Hypothalamus (tissue), 51 donors: Measurements from ENCODE around the gene PODNL1.
"Not testable (repeated sequence)": the region's sequence is repeated elsewhere in the genome, so short reads cannot be mapped to it uniquely, and the experiment has no call there.

Source experiments
- DNase-seq, 51 donors: peaks; one replicate each; lab custom pipeline; 2025; lab: John Stamatoyannopoulos, UW

PODNL1 gene

GRCh38 chr19:13931391-13932148 is 6.6 kb downstream of the PODNL1 start:
- no peak for DNase-seq

GRCh38 chr19:13930402-13930801 is 7.8 kb downstream of the PODNL1 start:
- no peak for DNase-seq

- no peak for DNase-seq
These were observed 8.3 kb downstream of the PODNL1 start for GRCh38 chr19:13929956-13930355.

- DNase-seq: no peak
These were observed 8.9 kb downstream of the PODNL1 start for GRCh38 chr19:13929340-13929739.

- DNase-seq: no peak
These were observed 11.5 kb downstream of the PODNL1 start for GRCh38 chr19:13926715-13927114.

- no peak for DNase-seq
These were observed 12.2 kb downstream of the PODNL1 start for GRCh38 chr19:13926010-13926409.

GRCh38 chr19:13923194-13923987 is 14.8 kb downstream of the PODNL1 start:
- DNase-seq: no peak

- not testable (repeated sequence) for DNase-seq
These were observed 16.1 kb downstream of the PODNL1 start for GRCh38 chr19:13922118-13922517.

GRCh38 chr19:13920940-13921747 is 17.1 kb downstream of the PODNL1 start:
- peak in 21 of 51 donors; percentile 2 to 50 (median 14) for DNase-seq

- DNase-seq: no peak
These were observed 17.7 kb downstream of the PODNL1 start for GRCh38 chr19:13920524-13920923.

GRCh38 chr19:13918726-13919411 is 19.3 kb downstream of the PODNL1 start:
- DNase-seq: no peak

- no peak for DNase-seq
These were observed 20.3 kb downstream of the PODNL1 start for GRCh38 chr19:13917888-13918406.

GRCh38 chr19:13914777-13915176 is 23.4 kb downstream of the PODNL1 start:
- DNase-seq: no peak

GRCh38 chr19:13913352-13913751 is 24.9 kb downstream of the PODNL1 start:
- DNase-seq: no peak

- DNase-seq: no peak
These were observed 28.8 kb downstream of the PODNL1 start for GRCh38 chr19:13909430-13909829.

- DNase-seq: no peak
These were observed 29.5 kb downstream of the PODNL1 start for GRCh38 chr19:13908674-13909073.

- no peak for DNase-seq
These were observed 31.3 kb downstream of the PODNL1 start for GRCh38 chr19:13906910-13907309.

GRCh38 chr19:13906521-13906904 is 31.7 kb downstream of the PODNL1 start:
- peak in 4 of 51 donors; percentile 27 to 50 (median 43) for DNase-seq

GRCh38 chr19:13905634-13906520 is 32.3 kb downstream of the PODNL1 start, which contains the start of the genes BRME1 and CC2D1A:
Gene BRME1 (minus strand): TSS chr19:13906117. CDS start chr19:13904892, 1,225 bp downstream.
Gene CC2D1A (plus strand): TSS chr19:13906201. CDS start chr19:13906442, 241 bp downstream.
- peak; percentile 31 to 96 (median 84) for DNase-seq
